GM12878 (cell line): ENCODE results near the gene MYCBP2. TPM values are rescaled to one million over a fixed set of nuclear protein-coding genes. Genes with fewer than 3 reads are reported as not detected.

Experiments
- ATAC-seq: fragments of 200-7000 bp; cut with Tn5 transposase; 3 replicates; pipeline ENCODE4 v1.9.1; 2020; ENCODE audit warnings: mild to moderate bottlenecking, moderate library complexity
- BruUV-seq: library from RNA; stranded (reverse); fragments of 400-500 nt; replicated peaks from 2 replicates; lab custom pipeline; 2021; lab: Mats Ljungman, UMichigan
- CTCF ChIA-PET: fragments of 300-600 bp; sonication (Branson Sonifier 250); formaldehyde crosslinking; extraction: SDS; loops from one replicate; lab custom pipeline; 2021; ENCODE audit warnings: inconsistent platforms; lab: Yijun Ruan, JAX
- POLR2A ChIA-PET: fragments of 350-600 bp; formaldehyde crosslinking; extraction: SDS; loops from one replicate; lab custom pipeline; 2021; ENCODE audit warnings: inconsistent platforms; lab: Charles Lee
- RAD21 ChIA-PET: fragments of 300-600 bp; sonication (Branson Sonifier 250); formaldehyde crosslinking; loops from one replicate; lab custom pipeline; 2023; ENCODE audit warnings: antibody characterized with exemption; ENCODE audit not compliant: unreplicated experiment; lab: Charles Lee
- SMC1A ChIA-PET: fragments of 300-600 bp; sonication (Branson Sonifier 250); formaldehyde crosslinking; loops from one replicate; lab custom pipeline; 2023; ENCODE audit not compliant: unreplicated experiment, uncharacterized antibody; lab: Charles Lee
- DNase-seq: peaks from one replicate; pipeline ENCODE4 v3.0.0-alpha.2; 2011; ENCODE audit warnings: low read depth, low spot score
- FAIRE-seq: peaks from 3 replicates; lab custom pipeline; 2011; peaks lifted over from hg19 to GRCh38; lab: Jason Lieb, UNC
- H2AFZ ChIP-seq: 2 replicates; pipeline ENCODE4 v1.6.0; 2011; ENCODE audit warnings: low read depth, low read length, control low read depth; ENCODE audit not compliant: control insufficient read depth
- H3K27ac ChIP-seq: 2 replicates; pipeline ENCODE4 v1.5.1; 2011; ENCODE audit warnings: control low read depth; ENCODE audit not compliant: control insufficient read depth, insufficient read depth
- H3K27me3 ChIP-seq, 2 experiments: replicated peaks in 1 of 2; 2 replicates each; pipeline versions ENCODE4 v1.6.0 to v1.6.1; 2011; ENCODE audit warnings: low read length in 1 of 2; ENCODE audit not compliant: control insufficient read depth in 2 of 2, insufficient read depth in 2 of 2
- H3K36me3 ChIP-seq, 2 experiments: 2 replicates each; pipeline ENCODE4 v1.5.1; 2011; ENCODE audit warnings: low read length in 1 of 2; ENCODE audit not compliant: control insufficient read depth in 2 of 2, insufficient read depth in 2 of 2
- H3K4me1 ChIP-seq: 2 replicates; pipeline ENCODE4 v1.6.1; 2011; ENCODE audit warnings: mild to moderate bottlenecking, low read length, moderate library complexity, mixed read lengths; ENCODE audit not compliant: control insufficient read depth, insufficient read depth
- H3K4me2 ChIP-seq: 2 replicates; pipeline ENCODE4 v1.6.0; 2011; ENCODE audit warnings: control low read depth; ENCODE audit not compliant: control insufficient read depth, insufficient read depth
- H3K4me3 ChIP-seq: fragments of 200-600 bp; sonication (generic); 2 replicates; pipeline ENCODE4 v1.5.1; 2016
- H3K79me2 ChIP-seq: 2 replicates; pipeline ENCODE4 v1.6.0; 2011; ENCODE audit warnings: low read length; ENCODE audit not compliant: control insufficient read depth, insufficient read depth
- H3K9ac ChIP-seq: 2 replicates; pipeline ENCODE4 v1.8.0; 2011; ENCODE audit warnings: low read length, control low read depth, mixed read lengths; ENCODE audit not compliant: control insufficient read depth, insufficient read depth
- H3K9me3 ChIP-seq: replicated peaks from 3 replicates; pipeline ENCODE4 v1.5.1; 2011; ENCODE audit warnings: mild to moderate bottlenecking, low read length; ENCODE audit not compliant: control insufficient read depth, insufficient read depth
- H4K20me1 ChIP-seq: 2 replicates; pipeline ENCODE4 v1.6.0; 2011; ENCODE audit not compliant: control insufficient read depth, insufficient read depth
- ASH2L ChIP-seq: fragments of 300-600, 200-600 bp; sonication (generic); IDR thresholded peaks from 2 replicates; pipeline ENCODE4 v1.6.1; 2017; ENCODE audit warnings: low read depth, mild to moderate bottlenecking, borderline replicate concordance
- CEBPB ChIP-seq, 2 experiments: fragments of 150-350 bp in 1 of 2; IDR thresholded peaks; 2 replicates each; pipeline ENCODE4 v1.6.1; 2012 to 2014; ENCODE audit warnings: low read depth in 2 of 2, low read length in 2 of 2, borderline replicate concordance in 1 of 2, inconsistent platforms in 1 of 2
- FOS ChIP-seq: IDR thresholded peaks from 3 replicates; pipeline ENCODE4 v1.6.1; 2011; ENCODE audit warnings: borderline replicate concordance; ENCODE audit not compliant: insufficient read length; ENCODE audit errors: extremely low read depth
- JUND ChIP-seq: IDR thresholded peaks from 2 replicates; pipeline ENCODE4 v1.6.1; 2012; ENCODE audit warnings: low read depth, mild to moderate bottlenecking, low read length, improper control_type of control experiment, moderate library complexity
- NFXL1 ChIP-seq: fragments of 450-650 bp; IDR thresholded peaks from 2 replicates; pipeline ENCODE4 v1.6.1; 2017; ENCODE audit warnings: antibody characterized with exemption, mild to moderate bottlenecking, borderline replicate concordance
- POLR2AphosphoS2 ChIP-seq: IDR thresholded peaks from 2 replicates; pipeline ENCODE4 v1.6.1; 2011; ENCODE audit warnings: low read depth, mild to moderate bottlenecking, low read length, improper control_type of control experiment, moderate library complexity
- POLR2AphosphoS5 ChIP-seq: IDR thresholded peaks from 2 replicates; pipeline ENCODE4 v1.6.1; 2011; ENCODE audit warnings: mild to moderate bottlenecking, low read length, inconsistent platforms
- SIX5 ChIP-seq: IDR thresholded peaks from 2 replicates; pipeline ENCODE4 v1.6.1; 2011; ENCODE audit warnings: mild to moderate bottlenecking, low read depth, low read length, moderate library complexity; ENCODE audit not compliant: severe bottlenecking
- SMARCA5 ChIP-seq: fragments of 450-650 bp; IDR thresholded peaks from 2 replicates; pipeline ENCODE4 v1.6.1; 2017; ENCODE audit warnings: mild to moderate bottlenecking
- SPI1 ChIP-seq: IDR thresholded peaks from 2 replicates; pipeline ENCODE4 v1.6.1; 2011; ENCODE audit warnings: low read depth, mild to moderate bottlenecking, low read length, moderate library complexity, borderline replicate concordance; ENCODE audit not compliant: insufficient read depth
- ZNF274 ChIP-seq: IDR thresholded peaks from one replicate; pipeline ENCODE4 v1.8.0; 2011; ENCODE audit not compliant: insufficient read length, insufficient read depth
- ZNF622 ChIP-seq: fragments of 450-650 bp; IDR thresholded peaks from 2 replicates; pipeline ENCODE4 v1.6.1; 2017; ENCODE audit warnings: mild to moderate bottlenecking, inconsistent platforms
- WGBS: methylation state at CpG from one replicate; pipeline ENCODE4 v1.1.6; 2016; ENCODE audit warnings: low lambda C conversion rate; ENCODE audit not compliant: insufficient replicate concordance, insufficient coverage; ENCODE audit errors: missing lambda C conversion rate; 5-methylcytosine and 5-hydroxymethylcytosine counted together
- in situ Hi-C: fragments of 300-500 bp; cut with MboI; formaldehyde crosslinking; loops from 9 replicates; pipeline ENCODE4 v1.14.3; 2018; ENCODE audit warnings: mixed read lengths
- intact Hi-C: fragments of 100-400 bp; cut with micrococcal nuclease; formaldehyde crosslinking; loops from one replicate; pipeline ENCODE4 v1.14.2; 2022; ENCODE audit not compliant: unreplicated experiment
- polyA plus RNA-seq, 11 experiments: library from polyadenylated mRNA; depleted of rRNA in 4 of 11; unstranded in 6 of 11; stranded (reverse) in 5 of 11; fragments of >200 nt; fragmentation: Nextera tagmentation in 4 of 11; fragmentation: Illumina TruSeq in 1 of 11; extraction: Ambion mirVana in 4 of 11; extraction: Trizol in 1 of 11; gene quantifications; 1 replicate in 1 of 11; 2 replicates in 10 of 11; pipeline versions ENCODE4 v1.2.1 to v1.2.3, GENCODE V29; 2011 to 2016; ENCODE audit warnings: inconsistent platforms in 2 of 11, missing spikeins in 2 of 11, low read depth in 1 of 11
- total RNA-seq, 4 experiments: library from RNA; depleted of rRNA in 3 of 4; stranded (reverse); fragments of >200 nt in 3 of 4; fragmentation: Illumina TruSeq in 1 of 4; extraction: Trizol in 1 of 4; gene quantifications; 2 replicates each; pipeline versions ENCODE4 v1.2.1 to v1.2.3, GENCODE V29; 2013 to 2021
- TF ChIP-seq, protein P1 (sequence below): IDR thresholded peaks from 2 replicates; pipeline ENCODE4 v1.6.1; 2011; ENCODE audit warnings: mild to moderate bottlenecking, low read depth, low read length, moderate library complexity; ENCODE audit not compliant: insufficient replicate concordance

Gene MYCBP2
- total and polyA plus RNA-seq, 10 of the 15 experiments (the other 5 are each of a cell fraction or from before 2014, with no cell fraction given): 51.9 to 152 (median 98.2) TPM

DNA sequence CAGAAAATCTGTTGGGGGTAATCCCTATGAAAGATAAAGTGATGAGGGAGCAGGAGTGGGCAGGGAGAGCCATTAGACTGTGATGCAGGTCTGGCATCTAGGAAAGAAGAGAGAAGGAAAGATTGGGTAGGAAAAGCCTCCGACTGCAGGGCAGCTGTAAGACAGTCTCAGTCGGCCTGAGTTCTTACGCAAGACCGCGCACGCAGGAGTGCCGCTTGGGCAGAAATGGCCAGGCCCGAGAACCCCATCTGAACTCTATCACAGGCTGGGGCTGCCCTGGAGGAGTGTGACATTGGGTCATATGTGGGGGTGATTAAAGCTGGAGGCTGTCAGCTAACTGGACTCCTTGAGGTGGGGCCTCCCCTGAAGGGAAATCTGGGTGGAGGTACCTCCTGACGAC is 286.1 kb downstream of the MYCBP2 start (continued):
- TF ChIP-seq, protein P1, sequence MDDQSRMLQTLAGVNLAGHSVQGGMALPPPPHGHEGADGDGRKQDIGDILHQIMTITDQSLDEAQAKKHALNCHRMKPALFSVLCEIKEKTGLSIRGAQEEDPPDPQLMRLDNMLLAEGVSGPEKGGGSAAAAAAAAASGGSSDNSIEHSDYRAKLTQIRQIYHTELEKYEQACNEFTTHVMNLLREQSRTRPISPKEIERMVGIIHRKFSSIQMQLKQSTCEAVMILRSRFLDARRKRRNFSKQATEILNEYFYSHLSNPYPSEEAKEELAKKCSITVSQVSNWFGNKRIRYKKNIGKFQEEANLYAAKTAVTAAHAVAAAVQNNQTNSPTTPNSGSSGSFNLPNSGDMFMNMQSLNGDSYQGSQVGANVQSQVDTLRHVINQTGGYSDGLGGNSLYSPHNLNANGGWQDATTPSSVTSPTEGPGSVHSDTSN: no peak
- TF ChIP-seq JUND: no peak
- TF ChIP-seq NFXL1: no peak

DNA sequence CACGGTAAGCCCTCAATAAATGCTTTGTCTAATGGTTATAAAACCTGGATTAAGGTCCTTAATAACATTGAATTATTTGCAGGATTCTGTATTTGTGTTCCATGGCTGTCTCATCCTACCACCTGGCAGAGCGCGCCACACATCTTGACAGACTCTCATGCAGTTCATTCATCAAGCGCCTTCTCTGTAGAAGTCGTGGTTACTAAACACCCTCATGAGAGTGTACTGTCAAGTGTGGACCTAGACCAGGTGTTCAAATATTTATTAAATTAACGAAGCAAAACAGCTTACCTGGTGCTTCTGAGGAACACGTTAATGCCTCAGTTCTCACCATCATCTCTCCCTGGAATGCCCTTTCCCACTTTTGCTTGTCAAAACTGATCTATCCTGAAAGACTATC is 286.8 kb downstream of the MYCBP2 start:
- Histone ChIP-seq H3K9me3 (no peaks in the 10 kb centered on the region; the same call in 2 of the 3 replicates), H3K4me1 (no peaks in the 10 kb centered on the region), H4K20me1 (no peaks in the 10 kb centered on the region), H3K9ac (no peak overlapping the region), H3K27ac (no peak overlapping the region), H3K4me2 (no peak overlapping the region), H3K79me2 (no peaks in the 10 kb centered on the region), H2AFZ (no peak overlapping the region), H3K4me3 (no peak overlapping the region), H3K36me3 (peaks cover 0 to 2% of the 10 kb centered on the region in 2 experiments; a peak in 1 of 4 replicates), H3K27me3 (no peaks in the 10 kb centered on the region)
- DNase-seq (no peak), ATAC-seq (no peak), FAIRE-seq (no peak)
- TF ChIP-seq SMARCA5 (no peak), ZNF274 (no peak), ASH2L (no peak), FOS (no peak), CEBPB (IDR thresholded peaks at IDR 0.05; ENCODE audit: borderline replicate concordance in 1 of 2, low read depth in 2 of 2, low read length in 2 of 2) (no peak), SIX5 (no peak), POLR2AphosphoS2 (no peak), POLR2AphosphoS5 (no peak), SPI1 (no peak), ZNF622 (no peak)
- in situ Hi-C loops (no loop called here), intact Hi-C loops (no loop called here)
- POLR2A ChIA-PET: no interaction called here
- SMC1A ChIA-PET: no interaction called here
- CTCF ChIA-PET: no interaction called here
- BruUV-seq: no TSS peak
- 83% methylated on average over 7 of the region's 7 CpGs for WGBS
- RAD21 ChIA-PET: no interaction called here
